ENCODE measurements around the gene CAB39.

DNA sequence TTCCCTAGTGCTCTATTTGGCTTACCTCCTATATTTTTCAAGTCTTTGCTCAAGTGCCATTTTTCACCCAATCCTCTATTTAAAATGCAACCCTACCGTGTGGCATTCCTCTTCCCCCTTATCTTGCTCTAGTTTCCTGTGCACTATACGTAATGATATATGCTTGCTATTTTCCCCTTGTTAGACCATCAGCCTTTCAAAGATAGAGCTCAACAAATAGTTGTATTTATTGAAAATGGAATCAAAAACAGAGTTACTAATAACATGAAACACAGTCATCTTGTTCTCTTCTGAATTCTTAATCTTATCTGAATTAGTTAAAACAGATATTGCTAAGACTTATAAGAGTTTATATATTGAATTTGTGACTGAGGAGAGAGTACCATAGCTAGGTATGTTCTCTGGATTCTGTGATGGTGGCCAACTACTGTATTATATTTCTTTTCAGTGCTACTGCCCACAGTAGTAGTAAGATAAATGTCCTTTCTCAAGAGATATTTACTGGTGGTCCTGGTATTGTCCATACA lies 55.3 kb downstream of the CAB39 start:
- TF ChIP-seq, protein P1, sequence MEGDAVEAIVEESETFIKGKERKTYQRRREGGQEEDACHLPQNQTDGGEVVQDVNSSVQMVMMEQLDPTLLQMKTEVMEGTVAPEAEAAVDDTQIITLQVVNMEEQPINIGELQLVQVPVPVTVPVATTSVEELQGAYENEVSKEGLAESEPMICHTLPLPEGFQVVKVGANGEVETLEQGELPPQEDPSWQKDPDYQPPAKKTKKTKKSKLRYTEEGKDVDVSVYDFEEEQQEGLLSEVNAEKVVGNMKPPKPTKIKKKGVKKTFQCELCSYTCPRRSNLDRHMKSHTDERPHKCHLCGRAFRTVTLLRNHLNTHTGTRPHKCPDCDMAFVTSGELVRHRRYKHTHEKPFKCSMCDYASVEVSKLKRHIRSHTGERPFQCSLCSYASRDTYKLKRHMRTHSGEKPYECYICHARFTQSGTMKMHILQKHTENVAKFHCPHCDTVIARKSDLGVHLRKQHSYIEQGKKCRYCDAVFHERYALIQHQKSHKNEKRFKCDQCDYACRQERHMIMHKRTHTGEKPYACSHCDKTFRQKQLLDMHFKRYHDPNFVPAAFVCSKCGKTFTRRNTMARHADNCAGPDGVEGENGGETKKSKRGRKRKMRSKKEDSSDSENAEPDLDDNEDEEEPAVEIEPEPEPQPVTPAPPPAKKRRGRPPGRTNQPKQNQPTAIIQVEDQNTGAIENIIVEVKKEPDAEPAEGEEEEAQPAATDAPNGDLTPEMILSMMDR (IDR thresholded peaks at IDR 0.05) = no peak
- TF ChIP-seq POLR2A (IDR thresholded peaks at IDR 0.05) = no peak
